T-helper 17 cell (primary cell): ENCODE results near the gene MYOM1. TPM values are rescaled to one million over a fixed set of nuclear protein-coding genes. Genes with fewer than 3 reads are reported as not detected.
A peak's percentile ranks its signal among the peaks of the same experiment; 100 is the strongest.

Source experiments
- ATAC-seq: fragments of 150-1000 bp; cut with Tn5 transposase; 2 replicates; pipeline ENCODE4 v1.10.0; 2021; ENCODE audit warnings: mild to moderate bottlenecking, moderate library complexity
- DNase-seq, 3 donors: peaks; one replicate each; pipeline versions ENCODE4 v3.0.0 to v3.0.0-alpha.2; 2020 to 2021
- H3K9me3 ChIP-seq: one replicate; pipeline ENCODE4 v1.7.0; 2013; ENCODE audit warnings: low read length, mild to moderate bottlenecking; ENCODE audit not compliant: control insufficient read depth, poor library complexity, severe bottlenecking
- H3K27ac Mint-ChIP-seq: one replicate; pipeline ENCODE4 v1.8.0; 2022; ENCODE audit warnings: mild to moderate bottlenecking, moderate library complexity, mixed read lengths
- H3K27me3 Mint-ChIP-seq: one replicate; pipeline ENCODE4 v1.8.0; 2022; ENCODE audit warnings: mixed read lengths
- H3K36me3 Mint-ChIP-seq: one replicate; pipeline ENCODE4 v1.8.0; 2022; ENCODE audit warnings: low read depth, mixed read lengths
- H3K4me1 Mint-ChIP-seq: one replicate; pipeline ENCODE4 v1.8.0; 2022; ENCODE audit warnings: mild to moderate bottlenecking, mixed read lengths
- H3K4me3 Mint-ChIP-seq: one replicate; pipeline ENCODE4 v1.8.0; 2022; ENCODE audit warnings: mild to moderate bottlenecking, moderate library complexity, mixed read lengths
- total RNA-seq, 4 donors: library from RNA in 2 of 4; stranded (reverse) in 2 of 4; gene quantifications; one replicate each; pipeline ENCODE4 v1.2.3 and lab custom pipeline; 2022 to 2026

The MYOM1 gene
- total RNA-seq, 2 donors from 2014 or later = 0.92 to 3.2 TPM

GRCh38 chr18:3138274-3138975 lies 81.3 kb downstream of the MYOM1 start:
- no peak for DNase-seq
- no peak overlapping the region for H3K27ac Mint-ChIP-seq
- ATAC-seq = no peak

DNA sequence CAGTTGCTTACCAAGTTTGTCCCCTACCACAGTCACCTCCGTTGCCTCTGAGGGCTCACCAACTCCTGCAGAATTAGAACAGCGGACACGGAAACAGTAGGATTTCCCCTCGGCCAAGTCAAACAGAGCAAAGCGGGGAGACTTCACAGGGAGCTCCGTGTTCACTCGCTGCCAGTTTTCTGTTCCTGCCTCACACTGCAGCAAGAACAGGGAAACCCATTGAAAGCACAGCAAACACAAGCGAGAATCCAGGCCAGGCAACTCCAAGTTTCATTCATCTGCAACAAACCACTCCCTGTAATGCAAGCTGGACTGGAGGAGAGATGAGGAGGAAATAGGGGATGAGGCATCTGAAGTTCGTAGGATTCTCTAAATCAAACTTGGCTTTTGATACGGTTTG lies 84.2 kb downstream of the MYOM1 start:
- Mint-ChIP-seq H3K27ac (no peak overlapping the region), H3K36me3 (no peaks in the 10 kb centered on the region), H3K4me3 (no peak overlapping the region), H3K4me1 (peaks cover 2% of the 10 kb centered on the region), H3K27me3 (peaks cover 12% of the 10 kb centered on the region)
- ATAC-seq = no peak
- H3K9me3 ChIP-seq = no peaks in the 10 kb centered on the region
- no peak for DNase-seq

More at GRCh38 chr18:3138274-3138975, 81.3 kb downstream of the MYOM1 start:
- H3K27me3 Mint-ChIP-seq = peaks cover 18% of the 10 kb centered on the region
- H3K36me3 Mint-ChIP-seq = no peaks in the 10 kb centered on the region
- H3K4me1 Mint-ChIP-seq = peaks cover 2% of the 10 kb centered on the region
- no peaks in the 10 kb centered on the region for H3K9me3 ChIP-seq
- no peak overlapping the region for H3K4me3 Mint-ChIP-seq

DNA sequence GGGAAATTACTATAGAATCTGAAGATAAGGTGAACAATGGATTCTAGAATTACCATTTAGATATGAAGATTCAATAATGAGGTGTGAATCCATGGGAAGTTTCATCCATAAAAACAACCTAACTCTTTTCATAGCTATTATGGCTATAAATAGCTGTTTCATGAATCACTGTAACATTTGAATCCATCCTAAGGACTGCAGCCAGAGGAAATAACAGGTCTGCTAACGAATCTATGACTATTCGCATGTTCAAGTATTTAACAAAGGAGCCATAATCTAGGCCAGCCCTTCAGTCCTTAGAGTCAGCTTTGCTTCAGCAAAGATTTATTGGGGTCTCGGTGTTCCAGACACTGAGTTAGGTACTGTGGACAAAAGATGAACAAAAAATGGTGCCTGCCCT lies 87.1 kb downstream of the MYOM1 start:
- Mint-ChIP-seq H3K27ac (no peak overlapping the region), H3K27me3 (no peaks in the 10 kb centered on the region), H3K4me1 (peaks cover 11% of the 10 kb centered on the region), H3K4me3 (no peak overlapping the region), H3K36me3 (peaks cover 3% of the 10 kb centered on the region)
- DNase-seq (no peak), ATAC-seq (no peak)
- no peaks in the 10 kb centered on the region for H3K9me3 ChIP-seq

DNA sequence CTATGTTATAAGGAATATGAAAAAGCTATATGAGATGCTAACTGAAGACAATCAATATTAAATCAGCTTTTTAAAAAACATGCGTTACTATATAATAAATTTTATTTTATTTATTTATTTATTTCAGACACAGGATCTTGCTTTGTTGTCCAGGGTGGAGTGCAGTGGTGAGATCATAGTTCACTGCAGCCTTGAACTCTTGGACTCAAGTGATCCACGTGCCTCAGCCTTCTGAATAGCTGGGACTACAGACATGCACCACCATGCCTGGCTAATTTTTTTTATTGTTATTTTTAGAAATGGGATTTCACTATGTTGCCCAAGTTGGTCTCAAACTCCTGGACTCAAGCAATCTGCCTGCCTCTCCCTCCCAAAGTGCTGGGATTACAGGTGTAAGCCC lies 89.4 kb downstream of the MYOM1 start:
- H3K4me3 Mint-ChIP-seq = no peak overlapping the region
- no peaks in the 10 kb centered on the region for H3K27me3 Mint-ChIP-seq
- ATAC-seq (no peak), DNase-seq (no peak)
- no peaks in the 10 kb centered on the region for H3K9me3 ChIP-seq
- peaks cover 3% of the 10 kb centered on the region for H3K36me3 Mint-ChIP-seq
- peaks cover 9% of the 10 kb centered on the region for H3K4me1 Mint-ChIP-seq
- no peak overlapping the region for H3K27ac Mint-ChIP-seq

- Mint-ChIP-seq H3K4me1 (peaks cover 9% of the 10 kb centered on the region), H3K27me3 (no peaks in the 10 kb centered on the region), H3K27ac (no peak overlapping the region), H3K4me3 (peak overlapping the region; percentile 53), H3K36me3 (peaks cover 3% of the 10 kb centered on the region)
- H3K9me3 ChIP-seq = no peaks in the 10 kb centered on the region
- ATAC-seq (peak; percentile 100), DNase-seq (peak; percentile 58 to 73 (median 59))
Observed at GRCh38 chr18:3129053-3129864, 90.5 kb downstream of the MYOM1 start.

DNA sequence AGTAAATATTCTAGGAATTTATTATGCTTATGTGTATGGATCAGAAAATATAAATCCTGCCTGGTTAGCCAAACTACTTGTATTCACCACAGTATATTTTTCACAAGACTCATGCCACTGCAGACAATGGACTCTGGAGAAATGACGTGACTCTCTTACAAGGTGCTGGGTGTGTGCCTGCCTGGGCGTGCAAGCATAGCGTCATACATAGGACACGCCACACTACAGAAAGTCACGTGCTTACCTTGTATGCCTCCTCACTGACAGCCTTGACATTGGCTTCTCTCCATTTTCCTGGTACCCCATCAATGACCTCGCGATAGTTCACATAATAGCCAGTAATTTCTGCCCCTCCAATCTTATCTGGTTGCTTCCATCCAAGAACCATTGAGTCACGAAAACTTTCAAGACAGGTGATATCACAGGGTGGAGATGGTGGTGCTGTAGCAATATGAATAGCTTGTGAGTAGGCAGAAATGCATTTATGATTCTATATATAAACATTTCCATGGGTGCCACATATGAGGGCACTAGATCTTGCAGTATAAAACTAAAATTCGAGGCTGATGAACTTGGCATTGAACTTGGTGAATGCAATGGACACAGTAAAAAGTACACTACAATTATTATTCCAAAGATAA lies 93.2 kb downstream of the MYOM1 start:
- DNase-seq (no peak), ATAC-seq (no peak)
- Mint-ChIP-seq H3K4me3 (no peak overlapping the region), H3K36me3 (peaks cover 3% of the 10 kb centered on the region), H3K27me3 (no peaks in the 10 kb centered on the region), H3K4me1 (peaks cover 9% of the 10 kb centered on the region), H3K27ac (no peak overlapping the region)
- no peaks in the 10 kb centered on the region for H3K9me3 ChIP-seq

DNA sequence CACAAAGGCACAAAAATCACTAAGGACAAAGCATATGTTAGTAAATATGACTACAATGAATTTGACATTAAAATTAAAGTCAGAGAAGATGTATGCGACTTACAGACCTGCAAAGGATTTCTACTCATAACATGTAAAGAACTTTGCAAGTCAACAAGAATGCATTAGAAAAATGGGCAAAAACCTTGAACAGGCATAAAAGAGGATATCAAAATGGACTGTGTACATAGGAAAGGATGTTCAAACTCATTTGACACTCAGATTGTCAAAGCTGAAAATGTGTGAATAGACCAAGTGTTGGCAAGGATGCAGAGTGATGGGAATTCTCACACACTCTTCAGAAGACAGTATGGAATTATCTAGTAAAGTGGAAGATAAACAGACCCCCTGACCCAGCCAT lies 94.9 kb downstream of the MYOM1 start:
- H3K27ac Mint-ChIP-seq = no peak overlapping the region
- DNase-seq (no peak), ATAC-seq (no peak)
- peaks cover 13% of the 10 kb centered on the region for H3K4me1 Mint-ChIP-seq
- H3K36me3 Mint-ChIP-seq = peaks cover 3% of the 10 kb centered on the region
- peaks cover 5% of the 10 kb centered on the region for H3K27me3 Mint-ChIP-seq
- H3K9me3 ChIP-seq = no peaks in the 10 kb centered on the region
- H3K4me3 Mint-ChIP-seq = no peak overlapping the region

DNA sequence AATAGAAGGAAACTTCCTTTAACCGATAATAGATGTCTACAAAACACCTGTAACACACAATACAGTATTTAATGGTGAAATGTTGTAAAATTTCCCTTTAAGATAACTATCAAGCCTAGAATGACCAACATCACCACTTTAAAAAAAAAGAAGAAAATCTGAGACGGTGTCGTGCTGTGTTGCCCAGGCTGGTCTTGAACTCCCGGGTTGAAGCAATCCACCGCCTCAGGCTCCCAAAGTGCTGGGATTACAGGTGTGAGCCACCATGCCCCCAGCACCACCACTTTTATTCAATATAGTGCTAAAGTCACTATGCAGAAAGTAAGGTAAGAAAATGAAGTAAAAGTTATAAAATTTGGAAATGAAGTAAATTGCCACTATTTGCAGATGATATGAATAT lies 96.9 kb downstream of the MYOM1 start:
- Mint-ChIP-seq H3K4me3 (no peak overlapping the region), H3K4me1 (peaks cover 4% of the 10 kb centered on the region), H3K27me3 (peaks cover 5% of the 10 kb centered on the region), H3K36me3 (peaks cover 3% of the 10 kb centered on the region), H3K27ac (no peak overlapping the region)
- ATAC-seq (no peak), DNase-seq (no peak)
- H3K9me3 ChIP-seq = no peaks in the 10 kb centered on the region

DNA sequence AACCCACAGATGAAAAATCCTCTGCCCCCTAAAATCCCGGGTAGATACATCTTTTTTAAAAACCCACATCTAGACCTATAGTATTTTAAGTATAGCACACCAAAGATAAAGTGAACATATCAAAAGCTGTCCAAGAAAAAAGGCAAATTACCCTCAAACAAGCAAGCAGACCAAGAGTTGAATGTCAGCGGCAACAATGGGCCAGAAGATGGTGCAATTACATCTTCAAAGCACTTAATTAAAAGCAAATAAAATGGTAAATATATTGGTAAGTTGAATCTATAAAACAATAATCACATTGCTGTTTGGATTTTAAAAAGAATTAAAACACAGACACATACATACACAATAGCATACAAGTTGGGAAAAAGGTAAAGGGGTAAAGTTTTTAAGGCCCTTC lies 98.5 kb downstream of the MYOM1 start:
- H3K4me1 Mint-ChIP-seq = peaks cover 4% of the 10 kb centered on the region
- no peak overlapping the region for H3K4me3 Mint-ChIP-seq

DNA sequence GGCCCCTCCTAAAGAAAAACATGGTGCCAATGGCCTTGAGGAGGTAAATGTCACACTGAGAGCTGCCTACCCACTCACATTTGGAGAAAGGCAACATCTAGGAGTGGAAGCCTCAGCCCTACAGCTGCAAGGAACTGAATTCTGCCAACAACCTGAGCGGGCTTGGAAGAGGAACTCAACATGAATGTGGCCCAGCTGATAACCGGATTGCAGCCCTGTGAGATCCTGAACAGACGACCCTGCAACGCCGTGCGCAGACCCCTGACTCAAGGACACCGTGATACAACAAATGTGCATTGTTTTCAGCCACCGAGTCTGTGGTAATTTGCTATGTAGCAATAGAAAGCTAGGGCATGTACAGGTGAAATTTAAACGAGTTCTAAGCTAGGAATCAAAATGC lies 99.4 kb downstream of the MYOM1 start:
- peaks cover 9% of the 10 kb centered on the region for H3K27me3 Mint-ChIP-seq
- H3K4me3 Mint-ChIP-seq = no peak overlapping the region
- no peak for ATAC-seq
- DNase-seq = no peak
- H3K9me3 ChIP-seq = no peaks in the 10 kb centered on the region
- H3K27ac Mint-ChIP-seq = no peak overlapping the region
- peaks cover 4% of the 10 kb centered on the region for H3K4me1 Mint-ChIP-seq
- peaks cover 3% of the 10 kb centered on the region for H3K36me3 Mint-ChIP-seq

More for the DNA sequence above, 98.5 kb downstream of the MYOM1 start:
- DNase-seq (no peak), ATAC-seq (no peak)
- Mint-ChIP-seq H3K27ac (no peak overlapping the region), H3K27me3 (peaks cover 5% of the 10 kb centered on the region), H3K36me3 (peaks cover 3% of the 10 kb centered on the region)
- H3K9me3 ChIP-seq = no peaks in the 10 kb centered on the region

DNA sequence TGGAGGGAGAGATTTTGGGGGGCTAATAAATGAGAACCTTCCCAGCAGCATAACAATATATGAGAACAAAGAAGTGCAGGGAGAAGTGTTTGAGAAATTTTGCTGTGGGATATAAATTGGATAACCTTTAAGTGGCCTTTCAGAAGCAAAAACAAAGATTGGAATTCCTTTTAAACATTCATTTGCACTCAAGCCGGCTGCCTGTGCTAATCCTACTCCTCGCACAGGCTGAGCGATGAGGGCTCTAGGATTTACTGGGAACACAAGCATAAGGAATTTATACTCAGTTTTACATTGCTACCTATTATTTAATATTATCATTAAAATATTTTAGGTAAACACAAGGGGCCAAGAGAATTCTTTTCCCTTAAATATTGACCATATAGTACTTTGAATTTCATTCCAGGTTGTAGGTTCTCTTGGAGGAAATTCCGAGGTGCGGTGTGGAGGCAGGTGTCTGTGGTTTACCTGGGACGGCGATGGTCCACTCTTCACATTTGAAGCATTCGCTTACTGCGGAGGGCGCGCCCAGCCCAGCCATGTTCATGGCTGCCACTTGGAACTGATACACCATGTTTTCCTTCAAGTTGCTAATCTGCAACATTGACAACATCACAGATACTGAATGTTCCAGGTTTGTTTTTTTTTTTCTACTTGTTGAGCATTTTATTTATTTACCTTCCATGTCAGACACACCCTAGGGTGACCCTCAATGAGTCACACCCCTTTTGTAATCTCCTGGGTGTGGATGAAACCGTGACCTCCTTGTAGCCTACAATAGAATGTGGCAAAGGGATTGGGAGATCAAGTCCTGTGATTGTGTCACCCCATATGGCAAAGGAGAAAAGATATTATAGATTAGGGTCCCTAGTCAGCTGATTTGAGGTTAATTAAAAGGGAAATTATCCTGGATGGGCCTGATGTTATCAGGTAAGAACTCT lies 100.1 kb downstream of the MYOM1 start:
- H3K4me1 Mint-ChIP-seq = peaks cover 4% of the 10 kb centered on the region
- H3K27me3 Mint-ChIP-seq = peaks cover 9% of the 10 kb centered on the region
- ATAC-seq = no peak
- no peaks in the 10 kb centered on the region for H3K9me3 ChIP-seq
- DNase-seq = no peak
- no peak overlapping the region for H3K27ac Mint-ChIP-seq
- H3K36me3 Mint-ChIP-seq = peaks cover 6% of the 10 kb centered on the region
- H3K4me3 Mint-ChIP-seq = no peak overlapping the region

DNA sequence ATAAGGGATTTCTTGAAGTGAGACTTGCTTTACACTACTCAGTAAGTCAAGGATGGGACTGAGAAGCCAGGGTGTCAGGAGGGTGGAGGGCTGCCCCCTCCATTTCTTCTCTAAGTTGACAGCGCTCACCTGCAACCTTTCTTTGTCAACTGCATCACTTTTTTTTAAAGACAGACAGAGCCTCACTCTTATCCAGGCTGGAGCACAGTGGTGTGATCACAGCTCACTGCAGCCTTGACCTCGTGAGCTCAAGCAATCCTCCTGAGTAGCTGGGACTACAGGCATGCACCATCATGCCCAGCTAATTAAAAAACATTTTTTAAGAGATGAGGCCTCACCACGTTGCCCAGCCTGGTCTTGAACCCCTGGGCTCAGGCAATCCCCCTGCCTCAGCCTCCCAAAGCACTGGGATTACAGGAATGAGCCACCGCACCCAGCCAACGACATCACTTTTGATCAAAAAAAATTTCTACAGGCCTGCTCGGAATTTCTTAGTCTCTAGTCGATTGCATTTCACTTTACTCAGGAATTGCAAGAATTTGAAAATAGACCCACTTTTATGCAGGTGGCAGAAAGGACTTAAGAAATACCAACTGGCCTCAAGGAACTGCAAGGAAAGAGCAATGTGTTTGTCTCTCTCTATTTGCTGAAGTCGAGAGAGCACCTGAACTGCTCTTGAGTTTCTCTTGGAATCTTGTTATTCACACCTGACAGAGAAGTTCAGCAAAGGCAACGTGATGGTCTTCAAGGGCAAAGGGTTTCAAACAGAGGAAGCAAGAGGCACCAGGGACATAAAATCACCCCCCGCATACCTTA lies 101.4 kb downstream of the MYOM1 start:
- H3K4me3 Mint-ChIP-seq = no peak overlapping the region
- peaks cover 9% of the 10 kb centered on the region for H3K27me3 Mint-ChIP-seq
- peaks cover 6% of the 10 kb centered on the region for H3K36me3 Mint-ChIP-seq
- ATAC-seq (no peak), DNase-seq (no peak)
- H3K4me1 Mint-ChIP-seq = peaks cover 4% of the 10 kb centered on the region
- H3K27ac Mint-ChIP-seq = no peak overlapping the region
- no peaks in the 10 kb centered on the region for H3K9me3 ChIP-seq
